SKM-1 (cell line): Measurements from ENCODE around the gene GIGYF1.
"Not testable (repeated sequence)": the region's sequence is repeated elsewhere in the genome, so short reads cannot be mapped to it uniquely, and the experiment has no call there.

Source experiments
- DNase-seq: peaks from one replicate; lab custom pipeline; 2025; ENCODE audit not compliant: unreplicated experiment; lab: John Stamatoyannopoulos, UW

GIGYF1 gene

GRCh38 chr7:100711369-100711768 lies 17.3 kb upstream of the GIGYF1 start:
- no peak for DNase-seq

GRCh38 chr7:100710452-100710851 lies 16.4 kb upstream of the GIGYF1 start:
- DNase-seq, result no peak

- no peak for DNase-seq
Measured at GRCh38 chr7:100708395-100708794, 14.3 kb upstream of the GIGYF1 start.

- DNase-seq, result no peak
Measured at GRCh38 chr7:100706672-100707311, 12.7 kb upstream of the GIGYF1 start.

- peak; percentile 96 for DNase-seq
Measured at GRCh38 chr7:100705753-100706671, 12.0 kb upstream of the GIGYF1 start, which contains the start of gene POP7. TSS of gene POP7 (plus strand) at chr7:100706121. CDS start at chr7:100706831, 710 bp downstream.

GRCh38 chr7:100705320-100705752 lies 11.3 kb upstream of the GIGYF1 start:
- no peak for DNase-seq

GRCh38 chr7:100701089-100701488 lies 7.0 kb upstream of the GIGYF1 start:
- not testable (repeated sequence) for DNase-seq

GRCh38 chr7:100699018-100699417 lies 5.0 kb upstream of the GIGYF1 start:
- no peak for DNase-seq

GRCh38 chr7:100696123-100696521 lies 2.1 kb upstream of the GIGYF1 start:
- DNase-seq, result no peak

- no peak for DNase-seq
Measured at GRCh38 chr7:100693312-100694097, 545 bp downstream of the GIGYF1 start.

- DNase-seq, result no peak
Measured at GRCh38 chr7:100692578-100692961, 1.5 kb downstream of the GIGYF1 start.

GRCh38 chr7:100691676-100692577 lies 2.1 kb downstream of the GIGYF1 start:
- peak; percentile 72 for DNase-seq

- DNase-seq, result no peak
Measured at GRCh38 chr7:100689230-100690135, 4.6 kb downstream of the GIGYF1 start.

GRCh38 chr7:100688326-100688860 lies 5.7 kb downstream of the GIGYF1 start:
- no peak for DNase-seq

- no peak for DNase-seq
Measured at GRCh38 chr7:100687751-100688300, 6.2 kb downstream of the GIGYF1 start.

GRCh38 chr7:100687261-100687660 lies 6.8 kb downstream of the GIGYF1 start:
- no peak for DNase-seq

GRCh38 chr7:100686822-100687211 lies 7.2 kb downstream of the GIGYF1 start:
- DNase-seq, result no peak

GRCh38 chr7:100686201-100686821 lies 7.7 kb downstream of the GIGYF1 start:
- DNase-seq, result no peak
